ENCODE results near the gene CNGA2. TPM values are rescaled to one million over a fixed set of nuclear protein-coding genes. Genes with fewer than 3 reads are reported as not detected.

CNGA2 gene
- total RNA-seq (not detected), polyA plus RNA-seq (not detected)

DNA sequence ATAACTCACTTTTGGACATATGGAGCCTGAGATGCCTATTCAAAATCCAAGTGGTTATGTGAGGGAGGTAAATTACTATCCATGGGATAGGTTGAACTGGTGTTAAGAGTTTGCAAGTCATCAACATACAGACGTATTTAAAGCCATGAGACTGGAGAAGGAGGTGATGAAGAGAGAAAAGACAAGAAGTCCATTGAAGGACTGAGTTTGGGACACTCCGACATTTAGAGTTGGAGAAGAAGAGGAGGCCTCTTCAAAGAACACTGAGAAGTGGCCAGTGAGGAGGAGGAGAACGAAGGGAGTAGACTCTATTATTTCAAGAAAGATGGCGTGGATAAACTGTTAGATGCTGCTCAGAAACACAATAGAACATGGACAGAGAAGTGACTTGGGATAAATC, at the start of gene CNGA2:
Gene CNGA2 (plus strand): TSS at position 301 of the 400 bp plus-strand sequence. CDS start 3,738 bp downstream, outside the sequence.
- no peaks in the 10 kb centered on the region for H3K27me3 ChIP-seq (ENCODE audit: control insufficient read depth, insufficient read depth, low read length)
- DNase-seq (no peak), ATAC-seq (ENCODE audit: low read depth in 2 of 2) (no peak)
- Mint-ChIP-seq H3K27me3 (no peaks in the 10 kb centered on the region), H3K36me3 (no peaks in the 10 kb centered on the region), H3K4me1 (no peaks in the 10 kb centered on the region), H3K9me3 (no peaks in the 10 kb centered on the region), H3K27ac (no peak within 1 kb of the TSS), H3K4me3 (peak within 1 kb of the TSS in 1 of 4 donors; percentile 4)
- H3K36me3 ChIP-seq (ENCODE audit: control insufficient read depth, insufficient read depth, low read length), result no peaks in the 10 kb centered on the region
- H3K27ac ChIP-seq (ENCODE audit: insufficient read depth, low read length, poor library complexity, severe bottlenecking), result no peak within 1 kb of the TSS
- H3K9me3 ChIP-seq (ENCODE audit: control insufficient read depth in 2 of 2, low read length in 2 of 2), result no peaks in the 10 kb centered on the region
- H3K4me1 ChIP-seq (ENCODE audit: control insufficient read depth, insufficient read depth, low read length, poor library complexity, severe bottlenecking), result no peaks in the 10 kb centered on the region
- H3K4me3 ChIP-seq (ENCODE audit: low read depth, low read length), result no peak within 1 kb of the TSS

DNA sequence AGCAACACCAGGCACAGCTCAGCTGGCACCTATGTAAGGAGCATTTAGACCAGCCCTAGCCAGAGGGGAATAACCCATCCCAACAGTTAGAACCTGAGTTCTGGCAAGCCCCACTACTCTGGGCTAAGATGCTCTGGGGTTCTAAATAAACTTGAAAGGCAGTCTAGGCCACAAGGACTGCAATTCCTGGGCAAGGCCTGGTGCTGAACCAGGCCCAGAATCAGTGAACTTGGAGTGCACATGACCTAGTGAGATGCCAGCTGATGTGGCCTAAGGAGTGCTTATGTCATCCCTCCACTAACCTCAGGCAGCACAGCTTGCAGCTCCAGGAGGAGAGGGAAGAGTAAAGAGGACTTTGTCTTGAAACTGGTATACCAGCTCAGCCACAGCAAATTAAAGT, 46.9 kb upstream of the CNGA2 start:
- Histone ChIP-seq H3K27me3 (ENCODE audit: control insufficient read depth, insufficient read depth, low read length) (no peaks in the 10 kb centered on the region), H3K9me3 (ENCODE audit: control insufficient read depth in 2 of 2, low read length in 2 of 2) (no peaks in the 10 kb centered on the region), H3K36me3 (ENCODE audit: control insufficient read depth, insufficient read depth, low read length) (no peaks in the 10 kb centered on the region), H3K4me1 (ENCODE audit: control insufficient read depth, insufficient read depth, low read length, poor library complexity, severe bottlenecking) (no peaks in the 10 kb centered on the region), H3K4me3 (ENCODE audit: low read depth, low read length) (no peak overlapping the region), H3K27ac (ENCODE audit: insufficient read depth, low read length, poor library complexity, severe bottlenecking) (no peak overlapping the region)
- Mint-ChIP-seq H3K4me3 (no peak overlapping the region), H3K27ac (no peak overlapping the region), H3K9me3 (peaks cover 0 to 1% (median 0%) of the 10 kb centered on the region in 7 donors), H3K36me3 (no peaks in the 10 kb centered on the region), H3K27me3 (peaks cover 7% of the 10 kb centered on the region), H3K4me1 (no peaks in the 10 kb centered on the region)
- ATAC-seq (ENCODE audit: low read depth in 2 of 2) (no peak), DNase-seq (no peak)

DNA sequence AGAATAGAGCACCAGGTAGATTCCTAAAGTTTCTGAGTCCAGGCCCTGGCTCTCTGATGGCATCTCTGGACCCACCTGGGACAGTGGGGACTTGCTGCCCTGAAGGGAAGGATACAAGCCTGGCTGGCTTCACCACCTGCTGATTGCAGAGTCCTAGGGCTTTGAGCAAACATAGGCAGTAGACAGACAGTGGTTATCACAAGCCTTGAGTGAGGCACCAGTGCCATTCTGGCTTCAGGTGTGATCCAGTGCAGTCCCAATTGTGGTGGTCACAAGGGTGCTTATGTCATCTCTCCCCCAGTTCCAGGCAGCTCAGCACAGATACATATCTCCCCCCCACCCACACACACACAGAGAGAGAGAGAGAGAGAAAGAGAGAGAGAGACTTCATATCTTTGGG, 45.9 kb upstream of the CNGA2 start:
- Mint-ChIP-seq H3K4me1 (no peaks in the 10 kb centered on the region), H3K4me3 (no peak overlapping the region), H3K9me3 (peaks cover 0 to 1% (median 0%) of the 10 kb centered on the region in 7 donors), H3K27ac (no peak overlapping the region), H3K36me3 (no peaks in the 10 kb centered on the region), H3K27me3 (no peaks in the 10 kb centered on the region)
- H3K36me3 ChIP-seq (ENCODE audit: control insufficient read depth, insufficient read depth, low read length), result no peaks in the 10 kb centered on the region
- H3K4me1 ChIP-seq (ENCODE audit: control insufficient read depth, insufficient read depth, low read length, poor library complexity, severe bottlenecking), result no peaks in the 10 kb centered on the region
- no peak overlapping the region for H3K27ac ChIP-seq (ENCODE audit: insufficient read depth, low read length, poor library complexity, severe bottlenecking)
- no peak for DNase-seq
- no peak for ATAC-seq (ENCODE audit: low read depth in 2 of 2)
- H3K9me3 ChIP-seq (ENCODE audit: control insufficient read depth in 2 of 2, low read length in 2 of 2), result no peaks in the 10 kb centered on the region
- H3K27me3 ChIP-seq (ENCODE audit: control insufficient read depth, insufficient read depth, low read length), result no peaks in the 10 kb centered on the region
- H3K4me3 ChIP-seq (ENCODE audit: low read depth, low read length), result no peak overlapping the region

DNA sequence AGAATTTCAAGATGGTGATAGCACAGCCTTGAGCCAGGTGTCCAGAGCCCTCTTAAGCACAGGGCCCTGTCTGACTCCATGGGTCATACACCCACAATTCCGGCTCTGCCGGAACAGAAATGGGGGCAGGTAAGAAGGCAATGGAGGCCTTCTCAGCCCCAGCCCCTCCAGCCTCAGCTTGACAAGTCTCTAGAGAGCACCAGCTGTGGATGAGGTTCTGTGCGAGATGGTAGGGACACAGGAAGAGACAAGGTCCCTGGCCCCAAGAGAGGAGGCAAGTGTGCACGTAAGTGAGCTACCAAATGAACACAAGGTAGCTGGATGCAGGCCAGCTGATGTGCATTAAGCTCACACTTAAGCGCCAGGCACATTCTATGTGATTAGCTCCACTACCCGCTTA, 41.7 kb upstream of the CNGA2 start:
- Mint-ChIP-seq H3K27me3 (peaks cover 11% of the 10 kb centered on the region), H3K9me3 (peaks cover 0 to 1% (median 0%) of the 10 kb centered on the region in 7 donors), H3K4me3 (no peak overlapping the region), H3K36me3 (no peaks in the 10 kb centered on the region), H3K27ac (no peak overlapping the region), H3K4me1 (peaks cover 0 to 2% (median 0%) of the 10 kb centered on the region in 4 donors)
- no peak overlapping the region for H3K4me3 ChIP-seq (ENCODE audit: low read depth, low read length)
- H3K4me1 ChIP-seq (ENCODE audit: control insufficient read depth, insufficient read depth, low read length, poor library complexity, severe bottlenecking), result no peaks in the 10 kb centered on the region
- DNase-seq (no peak), ATAC-seq (ENCODE audit: low read depth in 2 of 2) (no peak)
- no peaks in the 10 kb centered on the region for H3K9me3 ChIP-seq (ENCODE audit: control insufficient read depth in 2 of 2, low read length in 2 of 2)
- no peaks in the 10 kb centered on the region for H3K36me3 ChIP-seq (ENCODE audit: control insufficient read depth, insufficient read depth, low read length)
- H3K27ac ChIP-seq (ENCODE audit: insufficient read depth, low read length, poor library complexity, severe bottlenecking), result no peak overlapping the region
- no peaks in the 10 kb centered on the region for H3K27me3 ChIP-seq (ENCODE audit: control insufficient read depth, insufficient read depth, low read length)

GRCh38 chrX:151694121-151694520, 40.4 kb upstream of the CNGA2 start:
- Histone ChIP-seq H3K4me1 (ENCODE audit: control insufficient read depth, insufficient read depth, low read length, poor library complexity, severe bottlenecking) (no peaks in the 10 kb centered on the region), H3K9me3 (ENCODE audit: control insufficient read depth in 2 of 2, low read length in 2 of 2) (no peaks in the 10 kb centered on the region), H3K27ac (ENCODE audit: insufficient read depth, low read length, poor library complexity, severe bottlenecking) (no peak overlapping the region), H3K36me3 (ENCODE audit: control insufficient read depth, insufficient read depth, low read length) (no peaks in the 10 kb centered on the region), H3K27me3 (ENCODE audit: control insufficient read depth, insufficient read depth, low read length) (no peaks in the 10 kb centered on the region), H3K4me3 (ENCODE audit: low read depth, low read length) (no peak overlapping the region)
- H3K9me3 Mint-ChIP-seq, result peaks cover 0 to 1% (median 0%) of the 10 kb centered on the region in 7 donors
- ATAC-seq (ENCODE audit: low read depth in 2 of 2) (no peak), DNase-seq (no peak)
- H3K4me1 Mint-ChIP-seq, result peaks cover 0 to 2% (median 0%) of the 10 kb centered on the region in 4 donors
- no peak overlapping the region for H3K4me3 Mint-ChIP-seq
- H3K36me3 Mint-ChIP-seq, result no peaks in the 10 kb centered on the region
- no peak overlapping the region for H3K27ac Mint-ChIP-seq
- peaks cover 16% of the 10 kb centered on the region for H3K27me3 Mint-ChIP-seq

GRCh38 chrX:151694661-151695582, 39.6 kb upstream of the CNGA2 start, which contains the start of gene PRRG3:
Gene PRRG3, plus strand, starts transcription at chrX:151695458. Its CDS starts 3,357 bp downstream, at chrX:151698815.
- H3K9me3 Mint-ChIP-seq, result peaks cover 0 to 1% (median 0%) of the 10 kb centered on the region in 7 donors
- H3K27me3 Mint-ChIP-seq, result peaks cover 16% of the 10 kb centered on the region
- H3K36me3 Mint-ChIP-seq, result no peaks in the 10 kb centered on the region
- no peaks in the 10 kb centered on the region for H3K9me3 ChIP-seq (ENCODE audit: control insufficient read depth in 2 of 2, low read length in 2 of 2)
- no peak within 1 kb of the TSS for H3K27ac Mint-ChIP-seq
- H3K4me3 Mint-ChIP-seq, result peak within 1 kb of the TSS in 1 of 4 donors; percentile 46
- H3K4me1 ChIP-seq (ENCODE audit: control insufficient read depth, insufficient read depth, low read length, poor library complexity, severe bottlenecking), result no peaks in the 10 kb centered on the region
- DNase-seq (no peak), ATAC-seq (ENCODE audit: low read depth in 2 of 2) (no peak)
- H3K36me3 ChIP-seq (ENCODE audit: control insufficient read depth, insufficient read depth, low read length), result no peaks in the 10 kb centered on the region
- H3K4me1 Mint-ChIP-seq, result peaks cover 0 to 2% (median 0%) of the 10 kb centered on the region in 4 donors
- H3K4me3 ChIP-seq (ENCODE audit: low read depth, low read length), result no peak within 1 kb of the TSS
- no peak within 1 kb of the TSS for H3K27ac ChIP-seq (ENCODE audit: insufficient read depth, low read length, poor library complexity, severe bottlenecking)
- no peaks in the 10 kb centered on the region for H3K27me3 ChIP-seq (ENCODE audit: control insufficient read depth, insufficient read depth, low read length)

DNA sequence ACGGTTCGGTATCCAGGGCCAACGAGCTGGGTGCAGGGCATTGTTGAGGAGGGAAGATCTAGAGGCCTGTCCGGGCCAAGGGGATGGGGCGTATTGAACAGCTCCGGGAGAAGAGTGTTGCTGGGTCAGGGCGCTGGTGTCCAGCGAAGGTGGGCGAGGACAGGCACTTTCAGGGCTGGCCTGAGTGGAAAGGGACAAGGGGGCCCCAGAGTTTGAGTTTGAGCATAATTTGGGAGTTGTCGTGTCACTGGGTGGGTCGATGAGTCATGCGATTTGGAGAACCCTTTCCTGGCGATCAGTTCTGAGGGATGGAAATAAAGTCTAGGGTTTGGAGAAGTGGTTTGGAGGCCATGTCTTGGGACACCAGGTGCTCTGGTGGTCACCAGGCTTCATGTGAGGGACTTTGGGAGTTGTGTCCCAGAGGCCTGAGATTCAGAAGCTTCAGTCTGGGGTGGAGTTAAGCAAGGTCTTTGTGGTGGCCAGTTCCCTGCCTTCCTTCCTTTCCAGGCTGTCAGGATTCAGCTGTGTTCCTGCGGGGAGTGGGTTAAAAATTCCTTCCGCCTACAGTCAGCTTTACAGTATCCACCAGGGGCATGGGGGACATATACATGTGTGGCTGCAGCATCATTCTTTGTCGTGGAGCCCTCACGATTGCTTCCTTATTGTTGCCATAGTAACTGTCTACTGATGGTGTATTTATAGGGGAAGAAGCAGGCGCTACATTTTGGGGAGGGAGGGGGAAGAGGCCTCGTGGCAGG, 38.8 kb upstream of the CNGA2 start:
- H3K4me1 Mint-ChIP-seq, result peaks cover 0 to 2% (median 0%) of the 10 kb centered on the region in 4 donors
- no peak overlapping the region for H3K27ac Mint-ChIP-seq
- peaks cover 0 to 1% (median 0%) of the 10 kb centered on the region in 7 donors for H3K9me3 Mint-ChIP-seq
- no peak overlapping the region for H3K4me3 ChIP-seq (ENCODE audit: low read depth, low read length)
- no peaks in the 10 kb centered on the region for H3K9me3 ChIP-seq (ENCODE audit: control insufficient read depth in 2 of 2, low read length in 2 of 2)
- H3K27ac ChIP-seq (ENCODE audit: insufficient read depth, low read length, poor library complexity, severe bottlenecking), result no peak overlapping the region
- H3K36me3 ChIP-seq (ENCODE audit: control insufficient read depth, insufficient read depth, low read length), result no peaks in the 10 kb centered on the region
- DNase-seq, result no peak
- H3K4me3 Mint-ChIP-seq, result peak overlapping the region in 1 of 4 donors; percentile 46
- no peaks in the 10 kb centered on the region for H3K36me3 Mint-ChIP-seq
- H3K27me3 ChIP-seq (ENCODE audit: control insufficient read depth, insufficient read depth, low read length), result no peaks in the 10 kb centered on the region
- peaks cover 16% of the 10 kb centered on the region for H3K27me3 Mint-ChIP-seq
- no peaks in the 10 kb centered on the region for H3K4me1 ChIP-seq (ENCODE audit: control insufficient read depth, insufficient read depth, low read length, poor library complexity, severe bottlenecking)
- no peak for ATAC-seq (ENCODE audit: low read depth in 2 of 2)
